NCI-H1092 treated with DMSO at 0.1 percent for 48 hours (cell line): Measurements from ENCODE around the gene NDUFA13.
A peak's percentile ranks its signal among the peaks of the same experiment; 100 is the strongest.

Experiments used
- DNase-seq: peaks from one replicate; lab custom pipeline; 2025; lab: John Stamatoyannopoulos, UW

Gene NDUFA13

GRCh38 chr19:19510432-19510831, 5.6 kb upstream of the NDUFA13 start:
- no peak for DNase-seq

- no peak for DNase-seq
Observed at GRCh38 chr19:19513682-19514081, 2.3 kb upstream of the NDUFA13 start.

GRCh38 chr19:19514215-19514657, 1.8 kb upstream of the NDUFA13 start:
- no peak for DNase-seq

GRCh38 chr19:19514881-19515641, 964 bp upstream of the NDUFA13 start, which contains the start of gene TSSK6:
Gene TSSK6, minus strand, starts transcription at chr19:19515548. Its CDS starts 121 bp downstream, at chr19:19515427.
- no peak for DNase-seq

GRCh38 chr19:19517235-19517619, 1.2 kb downstream of the NDUFA13 start:
- DNase-seq, result no peak

GRCh38 chr19:19520989-19521388, 5.0 kb downstream of the NDUFA13 start:
- DNase-seq, result no peak

- DNase-seq, result no peak
Observed at GRCh38 chr19:19523177-19523576, 7.2 kb downstream of the NDUFA13 start.

- DNase-seq, result no peak
Observed at GRCh38 chr19:19524053-19524452, 8.0 kb downstream of the NDUFA13 start.

- no peak for DNase-seq
Observed at GRCh38 chr19:19525611-19526380, 9.8 kb downstream of the NDUFA13 start.

- DNase-seq, result no peak
Observed at GRCh38 chr19:19526581-19527370, 10.8 kb downstream of the NDUFA13 start.

- no peak for DNase-seq
Observed at GRCh38 chr19:19527371-19527656, 11.3 kb downstream of the NDUFA13 start.

GRCh38 chr19:19527674-19528625, 11.9 kb downstream of the NDUFA13 start:
- no peak for DNase-seq

GRCh38 chr19:19528721-19529490, 12.9 kb downstream of the NDUFA13 start, which contains the start of gene YJEFN3:
Gene YJEFN3, plus strand, starts transcription at chr19:19528911. Its CDS starts 22 bp downstream, at chr19:19528933.
- no peak for DNase-seq

GRCh38 chr19:19529783-19530422, 13.9 kb downstream of the NDUFA13 start:
- DNase-seq, result no peak

GRCh38 chr19:19530423-19530804, 14.4 kb downstream of the NDUFA13 start:
- DNase-seq, result no peak

- no peak for DNase-seq
Observed at GRCh38 chr19:19530889-19531288, 14.9 kb downstream of the NDUFA13 start.

GRCh38 chr19:19531951-19532805, 16.2 kb downstream of the NDUFA13 start:
- peak; percentile 27 for DNase-seq

- no peak for DNase-seq
Observed at GRCh38 chr19:19532806-19533701, 17.0 kb downstream of the NDUFA13 start.
